ENCODE data around the gene MRAS.
"Not testable (repeated sequence)": the region's sequence is repeated elsewhere in the genome, so short reads cannot be mapped to it uniquely, and the experiment has no call there.

MRAS gene

GRCh38 chr3:138442433-138442832, 94.1 kb downstream of the MRAS start:
- in situ Hi-C loops (cut with MboI; ENCODE audit: low sequenced_read_pairs): no loop called here

- in situ Hi-C loops (cut with MboI; ENCODE audit: low sequenced_read_pairs): no loop called here
Measured at GRCh38 chr3:138443091-138443490, 94.7 kb downstream of the MRAS start.

- in situ Hi-C loops (cut with MboI; ENCODE audit: low sequenced_read_pairs): no loop called here
Measured at GRCh38 chr3:138443521-138444503, 95.4 kb downstream of the MRAS start.

- in situ Hi-C loops (cut with MboI; ENCODE audit: low sequenced_read_pairs): no loop called here
Measured at GRCh38 chr3:138445236-138445635, 96.9 kb downstream of the MRAS start.

GRCh38 chr3:138445654-138446053, 97.3 kb downstream of the MRAS start:
- in situ Hi-C loops (cut with MboI; ENCODE audit: low sequenced_read_pairs): no loop called here

GRCh38 chr3:138448631-138449030, 100.3 kb downstream of the MRAS start:
- in situ Hi-C loops (cut with MboI; ENCODE audit: low sequenced_read_pairs): no loop called here

GRCh38 chr3:138449490-138449889, 101.1 kb downstream of the MRAS start:
- in situ Hi-C loops (cut with MboI; ENCODE audit: low sequenced_read_pairs): no loop called here

GRCh38 chr3:138450181-138450580, 101.8 kb downstream of the MRAS start:
- in situ Hi-C loops (cut with MboI; ENCODE audit: low sequenced_read_pairs): no loop called here

- in situ Hi-C loops (cut with MboI; ENCODE audit: low sequenced_read_pairs): no loop called here
Measured at GRCh38 chr3:138450704-138451424, 102.5 kb downstream of the MRAS start.

GRCh38 chr3:138451595-138452162, 103.3 kb downstream of the MRAS start:
- in situ Hi-C loops (cut with MboI; ENCODE audit: low sequenced_read_pairs): no loop called here

GRCh38 chr3:138452436-138452835, 104.1 kb downstream of the MRAS start:
- in situ Hi-C loops (cut with MboI; ENCODE audit: low sequenced_read_pairs): no loop called here

GRCh38 chr3:138453940-138454339, 105.6 kb downstream of the MRAS start:
- in situ Hi-C loops (cut with MboI; ENCODE audit: low sequenced_read_pairs): not testable (repeated sequence)

Measured in hTERT RPE-1 (cell line).